HEK293 (cell line): Measurements from ENCODE around the gene STK11.
A peak's percentile ranks its signal among the peaks of the same experiment; 100 is the strongest.

ENCODE experiments used
- CTCF ChIA-PET: fragments of 350-600 bp; formaldehyde crosslinking; extraction: SDS; loops from one replicate; lab custom pipeline; 2021; ENCODE audit warnings: antibody characterized with exemption; lab: Yijun Ruan, JAX
- POLR2A ChIA-PET: fragments of 300-600 bp; formaldehyde crosslinking; extraction: SDS; loops from one replicate; lab custom pipeline; 2020; ENCODE audit warnings: antibody characterized with exemption, inconsistent platforms; lab: Yijun Ruan, JAX
- H3K27ac ChIP-seq: fragments of 200-500 bp; sonication (Bioruptor generic); 2 replicates; pipeline ENCODE4 v1.5.1; 2014; ENCODE audit warnings: low read depth, low read length, control low read depth, inconsistent platforms; ENCODE audit errors: extremely low read depth
- H3K36me3 ChIP-seq, 2 experiments: fragments of 200-500 bp in 1 of 2; sonication (Bioruptor generic) in 1 of 2; 1 replicate in 1 of 2; 2 replicates in 1 of 2; pipeline ENCODE4 v1.5.1; 2014 to 2017; ENCODE audit warnings: inconsistent platforms in 2 of 2, low read length in 2 of 2; ENCODE audit not compliant: control insufficient read depth in 2 of 2, insufficient read depth in 1 of 2
- H3K4me1 ChIP-seq: fragments of 200-500 bp; sonication (Bioruptor generic); 2 replicates; pipeline ENCODE4 v1.5.1; 2014; ENCODE audit warnings: mild to moderate bottlenecking, low read length, inconsistent platforms; ENCODE audit not compliant: control insufficient read depth, insufficient read depth
- H3K4me3 ChIP-seq: 2 replicates; pipeline ENCODE4 v1.5.1; 2011; ENCODE audit warnings: low read depth, mild to moderate bottlenecking, control low read depth, low read length, moderate library complexity
- H3K9me3 ChIP-seq: fragments of 200-500 bp; sonication (Bioruptor generic); 2 replicates; pipeline ENCODE4 v1.5.1; 2014; ENCODE audit warnings: low read depth, low read length, inconsistent platforms; ENCODE audit not compliant: control insufficient read depth, insufficient read depth
- GLI4 ChIP-seq: fragments of 450-650 bp; formaldehyde crosslinking; IDR thresholded peaks from 2 replicates; pipeline ENCODE4 v1.5.1; 2016; ENCODE audit warnings: missing biosample characterization, missing genetic modification characterization
- HIC1 ChIP-seq: fragments of 450-650 bp; formaldehyde crosslinking; IDR thresholded peaks from 2 replicates; pipeline ENCODE4 v1.5.1; 2016; ENCODE audit warnings: missing biosample characterization, missing genetic modification characterization
- IKZF3 ChIP-seq: fragments of 450-650 bp; IDR thresholded peaks from 2 replicates; pipeline ENCODE4 v1.5.0; 2018; ENCODE audit warnings: missing biosample characterization, mild to moderate bottlenecking, missing genetic modification characterization, moderate library complexity
- KLF8 ChIP-seq: fragments of 450-650 bp; formaldehyde crosslinking; IDR thresholded peaks from 2 replicates; pipeline ENCODE4 v1.5.1; 2016; ENCODE audit warnings: missing biosample characterization, missing genetic modification characterization
- OSR2 ChIP-seq: fragments of 450-650 bp; formaldehyde crosslinking; IDR thresholded peaks from 2 replicates; pipeline ENCODE4 v1.5.1; 2016; ENCODE audit warnings: missing biosample characterization, missing genetic modification characterization
- OVOL3 ChIP-seq: fragments of 450-650 bp; formaldehyde crosslinking; IDR thresholded peaks from 2 replicates; pipeline ENCODE4 v1.5.1; 2016; ENCODE audit warnings: missing biosample characterization, missing genetic modification characterization
- PATZ1 ChIP-seq: fragments of 450-650 bp; formaldehyde crosslinking; IDR thresholded peaks from 2 replicates; pipeline ENCODE4 v1.5.1; 2016; ENCODE audit warnings: missing biosample characterization, missing genetic modification characterization
- REPIN1 ChIP-seq: fragments of 450-650 bp; formaldehyde crosslinking; IDR thresholded peaks from 2 replicates; pipeline ENCODE4 v1.5.1; 2017; ENCODE audit warnings: missing biosample characterization, missing genetic modification characterization, low read depth
- WT1 ChIP-seq: fragments of 450-650 bp; formaldehyde crosslinking; IDR thresholded peaks from 2 replicates; pipeline ENCODE4 v1.5.1; 2016; ENCODE audit warnings: missing biosample characterization, missing genetic modification characterization
- ZBTB21 ChIP-seq: fragments of 450-650 bp; formaldehyde crosslinking; IDR thresholded peaks from 2 replicates; pipeline ENCODE4 v1.5.1; 2017; ENCODE audit warnings: missing biosample characterization, missing genetic modification characterization
- ZBTB8A ChIP-seq: fragments of 450-650 bp; formaldehyde crosslinking; IDR thresholded peaks from 2 replicates; pipeline ENCODE4 v1.5.1; 2016; ENCODE audit warnings: missing biosample characterization, missing genetic modification characterization
- ZIC2 ChIP-seq: fragments of 450-650 bp; formaldehyde crosslinking; IDR thresholded peaks from 2 replicates; pipeline ENCODE4 v1.5.1; 2016; ENCODE audit warnings: missing biosample characterization, missing genetic modification characterization
- ZNF133 ChIP-seq: fragments of 450-650 bp; formaldehyde crosslinking; IDR thresholded peaks from 2 replicates; pipeline ENCODE4 v1.5.1; 2016; ENCODE audit warnings: missing biosample characterization, missing genetic modification characterization
- ZNF184 ChIP-seq: fragments of 450-650 bp; IDR thresholded peaks from 2 replicates; pipeline ENCODE4 v1.5.1; 2018; ENCODE audit warnings: missing biosample characterization, mild to moderate bottlenecking, missing genetic modification characterization
- ZNF223 ChIP-seq: fragments of 450-650 bp; formaldehyde crosslinking; IDR thresholded peaks from 2 replicates; pipeline ENCODE4 v1.5.1; 2016; ENCODE audit warnings: missing biosample characterization, missing genetic modification characterization
- ZNF398 ChIP-seq: fragments of 450-650 bp; formaldehyde crosslinking; IDR thresholded peaks from 2 replicates; pipeline ENCODE4 v1.5.1; 2017; ENCODE audit warnings: missing biosample characterization, missing genetic modification characterization
- ZNF433 ChIP-seq: fragments of 450-650 bp; formaldehyde crosslinking; IDR thresholded peaks from 2 replicates; pipeline ENCODE4 v1.5.1; 2016; ENCODE audit warnings: missing biosample characterization, missing genetic modification characterization, low read depth
- ZNF521 ChIP-seq: fragments of 450-650 bp; formaldehyde crosslinking; IDR thresholded peaks from 2 replicates; pipeline ENCODE4 v1.5.1; 2017; ENCODE audit warnings: missing biosample characterization, mild to moderate bottlenecking, missing genetic modification characterization
- ZNF580 ChIP-seq: fragments of 450-650 bp; formaldehyde crosslinking; IDR thresholded peaks from 2 replicates; pipeline ENCODE4 v1.5.1; 2016; ENCODE audit warnings: missing biosample characterization, missing genetic modification characterization
- ZNF629 ChIP-seq: fragments of 450-650 bp; formaldehyde crosslinking; IDR thresholded peaks from 2 replicates; pipeline ENCODE4 v1.5.1; 2017; ENCODE audit warnings: missing biosample characterization, missing genetic modification characterization
- ZNF645 ChIP-seq: fragments of 450-650 bp; formaldehyde crosslinking; IDR thresholded peaks from 2 replicates; pipeline ENCODE4; 2016; ENCODE audit warnings: missing biosample characterization, missing genetic modification characterization
- ZNF658 ChIP-seq: fragments of 450-650 bp; formaldehyde crosslinking; IDR thresholded peaks from 2 replicates; pipeline ENCODE4; 2016; ENCODE audit warnings: missing biosample characterization, missing genetic modification characterization
- ZNF707 ChIP-seq: fragments of 450-650 bp; formaldehyde crosslinking; IDR thresholded peaks from 2 replicates; pipeline ENCODE4 v1.5.1; 2016; ENCODE audit warnings: missing biosample characterization, missing genetic modification characterization
- ZNF777 ChIP-seq: fragments of 450-650 bp; formaldehyde crosslinking; IDR thresholded peaks from 2 replicates; pipeline ENCODE4 v1.5.1; 2017; ENCODE audit warnings: missing biosample characterization, missing genetic modification characterization, borderline replicate concordance
- ZNF785 ChIP-seq: fragments of 450-650 bp; formaldehyde crosslinking; IDR thresholded peaks from 2 replicates; pipeline ENCODE4 v1.5.1; 2016; ENCODE audit warnings: missing biosample characterization, missing genetic modification characterization
- ZSCAN4 ChIP-seq: fragments of 450-650 bp; formaldehyde crosslinking; IDR thresholded peaks from 2 replicates; pipeline ENCODE4 v1.5.1; 2017; ENCODE audit warnings: missing biosample characterization, missing genetic modification characterization

Gene STK11

GRCh38 chr19:1267477-1268225, 62.1 kb downstream of the STK11 start (continued):
- TF ChIP-seq PATZ1 (tag by site-specific recombination) (peak; percentile 97), REPIN1 (tag by site-specific recombination) (no peak), ZNF777 (tag by site-specific recombination) (no peak), IKZF3 (tag by site-specific recombination) (no peak), GLI4 (tag by site-specific recombination) (no peak), ZSCAN4 (no peak), ZNF398 (peak; percentile 64; the same call in 1 of the 2 replicates), ZNF223 (no peak), ZNF521 (tag by site-specific recombination) (no peak), ZNF184 (tag by site-specific recombination) (no peak), ZNF707 (tag by site-specific recombination) (no peak), OSR2 (tag by site-specific recombination) (peak; percentile 25; the same call in 1 of the 2 replicates), ZNF658 (no peak)

GRCh38 chr19:1268226-1269064, 62.9 kb downstream of the STK11 start:
- peaks cover 20% of the 10 kb centered on the region for H3K4me1 ChIP-seq
- no peak overlapping the region for H3K4me3 ChIP-seq
- peaks cover 4 to 37% of the 10 kb centered on the region in 2 experiments; a peak in 2 of 3 replicates for H3K36me3 ChIP-seq
- ChIA-PET CTCF (interaction anchor here (0.6 to 11.3 kb wide), 8 partner anchors 10 to 299 kb away, joined by 3 to 299 read pairs (median 4); no protein-coding TSS in a partner anchor), POLR2A (interaction anchor here (0.5 to 7.7 kb wide), 68 partner anchors 9 to 530 kb away, joined by 3 to 407 read pairs (median 5); partner anchors contain the start of genes ABCA7, ATP5F1D, CNN2 and GPX4)
- H3K27ac ChIP-seq = no peak overlapping the region; the same call in 1 of the 2 replicates
- H3K9me3 ChIP-seq = no peaks in the 10 kb centered on the region
- TF ChIP-seq KLF8 (tag by site-specific recombination) (peak; percentile 9; the same call in 1 of the 2 replicates), ZNF785 (tag by site-specific recombination) (no peak), OVOL3 (tag by site-specific recombination) (no peak), ZBTB21 (tag by site-specific recombination) (no peak), ZNF645 (tag by site-specific recombination) (peak; percentile 49; the same call in 1 of the 2 replicates), ZNF629 (tag by site-specific recombination) (0 out of 2 replicates have a peak, but pooled peaks have one; percentile 13), ZBTB8A (tag by site-specific recombination) (peak; percentile 53), WT1 (peak; percentile 8; the same call in 1 of the 2 replicates), ZIC2 (tag by site-specific recombination) (peak; percentile 13; the same call in 1 of the 2 replicates), ZNF133 (tag by site-specific recombination) (0 out of 2 replicates have a peak, but pooled peaks have one; percentile 23), ZNF580 (tag by site-specific recombination) (no peak), ZNF433 (tag by site-specific recombination) (peak; percentile 13; the same call in 1 of the 2 replicates), HIC1 (tag by site-specific recombination) (peak; percentile 57; the same call in 1 of the 2 replicates)
